Right lobe of liver (tissue), 4 donors: Measurements from ENCODE around the gene MTG1.

ENCODE experiments used
- CTCF ChIP-seq, 4 donors: fragments of 200-600 bp in 3 of 4; fragments of 450-650 bp in 1 of 4; IDR thresholded peaks; one replicate each; pipeline versions ENCODE4 v1.5.1 to v1.8.0; 2016 to 2022; ENCODE audit warnings: antibody characterized with exemption in 4 of 4, mild to moderate bottlenecking in 2 of 4
- POLR2A ChIP-seq: fragments of 450-650 bp; IDR thresholded peaks from one replicate; pipeline ENCODE4 v1.6.1; 2017; ENCODE audit warnings: antibody characterized with exemption, mild to moderate bottlenecking
- donor health status: DM: no; HTN: no; CAD: no.
- donor health status: DM: no; HTN: no; CAD: no.
- donor health status: DM: no; HTN: yes; CAD: no.

- TF ChIP-seq CTCF (IDR thresholded peaks at IDR 0.05) (no peak), POLR2A (no peak)
These were observed 29.1 kb downstream of the MTG1 start for GRCh38 chr10:133422807-133423771.
